Neural crest cell (in vitro differentiated cells): ENCODE data around the gene PLOD1. TPM values are rescaled to one million over a fixed set of nuclear protein-coding genes. Genes with fewer than 3 reads are reported as not detected.
A peak's percentile ranks its signal among the peaks of the same experiment; 100 is the strongest.

ENCODE experiments used
- DNase-seq: peaks from one replicate; pipeline ENCODE4 v3.0.0; 2021; ENCODE audit warnings: low read depth, mixed read lengths, low spot score
- H3K27ac Mint-ChIP-seq: one replicate; pipeline ENCODE4 v1.8.0; 2021; ENCODE audit warnings: mild to moderate bottlenecking, mixed read lengths; ENCODE audit not compliant: unreplicated experiment
- H3K27me3 Mint-ChIP-seq: 2 replicates; pipeline ENCODE4 v1.8.0; 2021; ENCODE audit warnings: low read depth, mild to moderate bottlenecking, mixed read lengths
- H3K36me3 Mint-ChIP-seq: 2 replicates; pipeline ENCODE4 v1.8.0; 2021; ENCODE audit warnings: low read depth, mild to moderate bottlenecking, mixed read lengths
- H3K4me1 Mint-ChIP-seq: 2 replicates; pipeline ENCODE4 v1.8.0; 2021; ENCODE audit warnings: mixed read lengths
- H3K4me3 Mint-ChIP-seq: one replicate; pipeline ENCODE4 v1.8.0; 2021; ENCODE audit warnings: mild to moderate bottlenecking, mixed read lengths
- H3K9me3 Mint-ChIP-seq: 2 replicates; pipeline ENCODE4 v1.8.0; 2021; ENCODE audit warnings: mixed read lengths
- CTCF ChIP-seq: fragments of 200-600 bp; sonication (generic); conservative IDR thresholded peaks from 2 replicates; pipeline ENCODE4 v1.5.0; 2021; ENCODE audit warnings: antibody characterized with exemption, mild to moderate bottlenecking
- total RNA-seq: library from RNA; stranded (reverse); gene quantifications from 2 replicates; pipeline ENCODE4 v1.2.1, GENCODE V29; 2021

The PLOD1 gene
- total RNA-seq, 1 donor from 2014 or later = 58.7 TPM

- no peak for TF ChIP-seq CTCF
- DNase-seq = no peak
- no peaks in the 10 kb centered on the region for H3K27me3 Mint-ChIP-seq
- peaks cover 5% of the 10 kb centered on the region for H3K4me1 Mint-ChIP-seq
- H3K9me3 Mint-ChIP-seq = no peaks in the 10 kb centered on the region
- H3K36me3 Mint-ChIP-seq = peaks cover 15% of the 10 kb centered on the region
- H3K27ac Mint-ChIP-seq = no peak overlapping the region
- H3K4me3 Mint-ChIP-seq = no peak overlapping the region
These were observed 14.4 kb downstream of the PLOD1 start for GRCh38 chr1:11948822-11949458.

GRCh38 chr1:11951901-11952300 is 17.4 kb downstream of the PLOD1 start:
- Mint-ChIP-seq H3K36me3 (peaks cover 9% of the 10 kb centered on the region), H3K4me3 (no peak overlapping the region)
- no peak for TF ChIP-seq CTCF

GRCh38 chr1:11952455-11953109 is 18.1 kb downstream of the PLOD1 start:
- Mint-ChIP-seq H3K36me3 (peaks cover 13% of the 10 kb centered on the region), H3K27ac (peak overlapping the region; percentile 75), H3K4me3 (no peak overlapping the region)

More at GRCh38 chr1:11951901-11952300, 17.4 kb downstream of the PLOD1 start:
- Mint-ChIP-seq H3K27me3 (no peaks in the 10 kb centered on the region), H3K4me1 (no peaks in the 10 kb centered on the region), H3K27ac (no peak overlapping the region), H3K9me3 (no peaks in the 10 kb centered on the region)
- no peak for DNase-seq

GRCh38 chr1:11955221-11955620 is 20.7 kb downstream of the PLOD1 start:
- no peak overlapping the region for H3K4me3 Mint-ChIP-seq
- no peaks in the 10 kb centered on the region for H3K27me3 Mint-ChIP-seq
- DNase-seq = no peak
- no peaks in the 10 kb centered on the region for H3K4me1 Mint-ChIP-seq
- no peaks in the 10 kb centered on the region for H3K9me3 Mint-ChIP-seq
- H3K36me3 Mint-ChIP-seq = peaks cover 6% of the 10 kb centered on the region
- H3K27ac Mint-ChIP-seq = no peak overlapping the region
- no peak for TF ChIP-seq CTCF

More at GRCh38 chr1:11952455-11953109, 18.1 kb downstream of the PLOD1 start:
- H3K9me3 Mint-ChIP-seq = no peaks in the 10 kb centered on the region
- DNase-seq = no peak
- no peaks in the 10 kb centered on the region for H3K27me3 Mint-ChIP-seq
- no peaks in the 10 kb centered on the region for H3K4me1 Mint-ChIP-seq
- TF ChIP-seq CTCF = no peak

- DNase-seq = no peak
- no peaks in the 10 kb centered on the region for H3K4me1 Mint-ChIP-seq
- peaks cover 4% of the 10 kb centered on the region for H3K36me3 Mint-ChIP-seq
- H3K27me3 Mint-ChIP-seq = no peaks in the 10 kb centered on the region
- no peak for TF ChIP-seq CTCF
- H3K4me3 Mint-ChIP-seq = no peak overlapping the region
- H3K9me3 Mint-ChIP-seq = no peaks in the 10 kb centered on the region
- H3K27ac Mint-ChIP-seq = peak overlapping the region; percentile 71
These were observed 22.9 kb downstream of the PLOD1 start for GRCh38 chr1:11957398-11957797.
